Retina (tissue), 1 donor: ENCODE results near the gene CMIP.

ENCODE experiments used
- DNase-seq: peaks from one replicate; pipeline ENCODE4 v3.0.0-alpha.2; 2016

CMIP gene

GRCh38 chr16:81553814-81554675 lies 109.4 kb downstream of the CMIP start:
- no peak for DNase-seq

DNA sequence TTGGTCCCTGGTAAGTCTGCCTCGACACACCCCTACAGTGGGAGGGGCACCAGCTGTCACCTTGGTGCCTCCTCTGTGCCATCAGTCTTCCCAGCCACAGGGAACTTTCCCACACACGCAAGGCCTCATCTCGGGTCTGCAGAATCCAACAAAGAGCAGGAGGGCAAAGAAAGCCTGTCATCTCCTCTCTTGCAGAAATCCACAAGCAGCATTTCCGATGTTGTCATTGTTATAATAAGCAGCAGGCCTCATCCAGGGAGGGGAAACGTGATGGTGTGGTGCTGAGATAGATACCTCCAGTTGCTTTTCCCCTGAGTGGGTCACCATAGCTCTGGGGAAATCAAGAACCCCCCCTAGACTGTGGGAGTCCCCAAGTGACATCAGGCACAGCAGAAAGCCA lies 110.4 kb downstream of the CMIP start:
- no peak for DNase-seq

- DNase-seq: no peak
Measured at GRCh38 chr16:81555660-81556059, 111.1 kb downstream of the CMIP start.

- no peak for DNase-seq
Measured at GRCh38 chr16:81556715-81557284, 112.2 kb downstream of the CMIP start.

DNA sequence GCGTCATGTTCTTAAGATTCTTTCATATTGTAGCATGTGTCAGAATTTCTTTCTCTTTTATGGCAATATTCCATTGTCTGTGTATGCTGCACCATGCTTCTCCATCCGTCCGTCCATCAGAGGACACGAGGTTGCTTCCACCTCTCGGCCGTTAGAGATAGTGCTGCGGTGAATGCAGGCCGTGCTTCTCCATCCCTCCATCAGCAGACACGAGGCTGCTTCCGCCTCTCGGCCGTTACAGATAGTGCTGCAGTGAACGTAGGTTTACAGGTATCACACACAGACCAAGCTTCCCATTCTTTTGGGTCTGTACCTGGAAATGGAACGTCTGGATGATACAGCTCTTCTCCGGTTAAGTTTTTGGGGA lies 113.5 kb downstream of the CMIP start:
- no peak for DNase-seq

DNA sequence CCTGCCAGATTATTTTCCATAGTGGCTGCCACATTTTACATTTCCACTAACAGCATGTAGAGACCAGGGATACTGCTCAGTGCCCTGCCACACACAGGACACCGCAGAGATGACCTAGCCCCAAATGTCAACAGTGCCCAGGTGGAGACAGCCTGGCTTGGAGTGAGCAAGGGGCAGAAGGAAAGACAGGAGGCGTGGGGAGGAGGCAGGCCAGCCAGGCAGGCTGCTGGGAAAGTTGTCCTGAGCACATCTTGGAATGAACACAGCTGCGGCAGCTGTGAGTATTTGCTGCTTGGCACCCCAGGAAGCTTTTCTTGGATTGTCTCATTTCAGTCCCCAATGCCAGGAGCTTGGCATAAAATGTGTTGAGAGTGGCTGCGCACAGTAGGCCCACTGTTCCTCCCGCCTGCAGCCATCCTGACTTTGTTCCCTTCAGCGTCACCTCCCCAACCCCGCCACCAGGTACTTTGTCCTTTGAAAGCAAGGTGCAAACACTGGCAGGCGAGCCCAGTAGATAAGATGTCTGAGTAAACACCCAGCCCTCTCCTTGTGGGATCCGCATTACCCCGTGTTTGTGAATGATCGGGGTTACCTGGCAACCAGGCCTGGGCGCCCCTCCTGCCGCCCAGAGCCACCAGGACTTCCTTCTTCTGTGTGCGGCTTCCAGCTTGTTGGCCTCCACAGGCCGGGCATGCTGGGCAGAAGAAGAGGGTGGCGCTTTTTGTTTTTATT lies 114.0 kb downstream of the CMIP start:
- DNase-seq: no peak

DNA sequence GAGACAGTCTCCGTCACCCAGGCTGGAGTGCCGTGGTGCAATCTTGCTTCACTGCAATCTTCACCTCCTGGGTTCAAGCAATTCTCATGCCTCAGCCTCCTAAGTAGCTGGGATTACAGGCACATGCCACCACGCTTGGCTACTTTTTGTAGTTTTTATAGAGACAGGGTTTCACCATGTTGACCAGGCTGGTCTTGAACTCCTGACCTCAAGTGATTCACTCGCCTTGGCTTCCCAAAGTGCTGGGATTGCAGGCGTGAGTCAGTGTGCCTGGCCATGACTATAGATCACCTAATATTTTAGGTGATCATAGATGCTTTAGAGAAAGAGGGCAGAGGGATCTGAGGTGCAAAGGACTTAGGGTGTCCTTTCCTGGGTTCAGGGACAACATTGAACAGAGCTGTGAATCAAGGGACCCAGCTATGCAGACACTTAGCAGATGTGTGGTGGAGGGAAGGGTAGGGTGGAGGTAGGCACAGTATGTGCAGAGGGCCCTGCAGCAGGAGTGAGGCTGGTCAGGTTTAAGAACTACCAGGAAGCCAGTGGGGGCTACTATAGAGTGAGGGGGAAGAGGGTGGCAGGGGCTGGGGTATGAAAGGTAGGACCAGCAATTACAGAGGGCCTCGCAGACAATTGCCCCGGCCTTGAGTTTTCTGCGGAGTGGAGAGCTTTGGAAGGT lies 116.5 kb downstream of the CMIP start:
- no peak for DNase-seq

GRCh38 chr16:81562174-81562849 lies 117.7 kb downstream of the CMIP start:
- DNase-seq: no peak

DNA sequence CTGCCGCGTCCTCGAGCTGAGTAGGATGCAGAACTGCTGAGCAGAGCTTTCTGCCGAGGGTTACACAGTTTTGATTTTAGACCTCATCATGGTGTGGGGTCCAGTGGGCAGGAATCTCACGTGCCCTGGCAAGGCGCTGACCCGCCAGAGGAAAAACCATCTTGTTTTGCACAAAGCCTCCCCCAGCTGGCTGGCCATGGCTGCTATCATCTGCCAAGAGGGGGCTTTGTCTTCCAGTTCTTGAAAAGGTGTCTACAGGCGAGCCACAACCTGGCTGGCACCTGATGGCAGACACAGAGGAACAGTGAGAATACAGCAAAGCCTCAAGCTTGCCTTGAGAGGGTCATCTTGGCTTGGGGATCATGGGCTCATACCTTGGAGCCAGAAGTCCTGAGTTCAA lies 118.3 kb downstream of the CMIP start:
- no peak for DNase-seq

DNA sequence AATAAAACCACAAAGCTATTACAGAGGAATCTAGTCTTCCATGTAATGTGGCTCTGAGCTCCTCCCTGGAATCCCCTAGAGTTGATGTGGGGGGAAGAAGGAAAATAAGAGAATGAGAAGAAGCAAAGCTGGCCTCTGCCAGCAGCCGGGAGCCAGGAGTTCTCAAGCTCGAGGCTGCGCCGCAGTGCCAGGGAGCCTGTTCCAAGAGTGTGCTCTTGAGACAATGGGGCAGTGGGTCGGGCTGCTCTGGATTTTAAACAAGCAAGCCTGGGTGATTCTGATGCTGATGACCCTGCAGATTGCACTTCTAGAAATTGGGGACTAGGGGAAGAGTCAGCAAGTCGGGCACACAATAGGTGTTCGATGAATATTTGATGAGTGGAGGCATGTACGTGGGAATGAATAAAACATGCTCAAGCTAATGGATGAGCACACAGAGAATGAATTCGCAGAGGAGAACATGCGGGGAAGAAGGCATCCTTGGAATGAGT lies 119.9 kb downstream of the CMIP start:
- DNase-seq: peak; percentile 73

DNA sequence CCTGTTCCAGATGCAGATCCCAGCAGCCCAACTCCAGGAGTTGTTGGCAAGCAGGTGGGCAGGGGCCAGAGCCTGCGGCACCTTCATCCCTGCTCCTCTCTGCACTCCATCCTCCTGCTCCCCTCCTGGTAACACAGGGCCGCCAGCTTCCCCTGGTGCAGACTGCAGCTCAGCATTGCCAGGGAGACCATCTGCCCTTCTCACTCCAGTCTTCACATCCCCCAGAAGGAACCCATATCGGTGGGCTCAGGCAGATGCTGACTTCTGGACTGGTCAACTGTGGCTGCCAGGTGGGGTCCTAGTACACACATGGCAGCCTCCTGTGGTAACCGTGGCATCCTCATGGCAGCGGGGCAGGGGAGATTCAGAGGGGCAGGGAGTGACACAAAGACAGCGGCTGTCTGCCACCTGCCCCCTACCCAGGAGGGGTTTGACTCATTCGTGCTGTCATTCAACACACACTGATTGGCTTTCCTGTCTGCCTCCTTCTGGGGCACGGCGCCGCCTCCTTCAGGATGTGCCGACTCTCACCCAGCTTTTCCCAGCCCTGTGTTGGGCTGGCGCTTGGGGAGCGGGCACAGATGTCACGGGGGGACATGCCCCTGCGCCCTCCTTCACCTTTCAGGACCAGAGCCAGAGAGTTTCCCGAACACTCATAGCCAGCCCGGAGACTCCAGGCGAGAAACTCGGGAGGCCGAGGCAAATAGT lies 120.9 kb downstream of the CMIP start:
- DNase-seq: no peak

- DNase-seq: no peak
Measured at GRCh38 chr16:81566086-81567007, 121.7 kb downstream of the CMIP start.

DNA sequence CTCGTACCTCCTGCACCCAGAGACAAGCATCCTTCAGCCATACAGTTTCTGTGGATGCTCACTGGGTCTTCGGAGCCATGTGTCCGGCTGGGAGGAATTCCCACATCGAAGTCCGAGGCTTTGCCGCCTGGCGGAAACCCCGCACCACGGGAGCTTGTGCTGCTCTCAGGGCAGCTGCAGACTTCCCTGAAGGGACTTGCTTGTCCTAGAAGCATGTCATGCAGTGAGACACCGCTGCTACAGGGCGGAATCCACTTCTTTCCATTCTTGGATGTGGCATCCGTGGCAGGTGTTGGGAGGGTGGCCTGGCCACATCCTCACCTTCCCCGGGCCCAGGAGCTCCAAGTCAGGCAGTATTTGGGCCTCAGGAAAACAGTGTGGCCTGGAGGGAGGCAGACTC lies 122.5 kb downstream of the CMIP start:
- no peak for DNase-seq

DNA sequence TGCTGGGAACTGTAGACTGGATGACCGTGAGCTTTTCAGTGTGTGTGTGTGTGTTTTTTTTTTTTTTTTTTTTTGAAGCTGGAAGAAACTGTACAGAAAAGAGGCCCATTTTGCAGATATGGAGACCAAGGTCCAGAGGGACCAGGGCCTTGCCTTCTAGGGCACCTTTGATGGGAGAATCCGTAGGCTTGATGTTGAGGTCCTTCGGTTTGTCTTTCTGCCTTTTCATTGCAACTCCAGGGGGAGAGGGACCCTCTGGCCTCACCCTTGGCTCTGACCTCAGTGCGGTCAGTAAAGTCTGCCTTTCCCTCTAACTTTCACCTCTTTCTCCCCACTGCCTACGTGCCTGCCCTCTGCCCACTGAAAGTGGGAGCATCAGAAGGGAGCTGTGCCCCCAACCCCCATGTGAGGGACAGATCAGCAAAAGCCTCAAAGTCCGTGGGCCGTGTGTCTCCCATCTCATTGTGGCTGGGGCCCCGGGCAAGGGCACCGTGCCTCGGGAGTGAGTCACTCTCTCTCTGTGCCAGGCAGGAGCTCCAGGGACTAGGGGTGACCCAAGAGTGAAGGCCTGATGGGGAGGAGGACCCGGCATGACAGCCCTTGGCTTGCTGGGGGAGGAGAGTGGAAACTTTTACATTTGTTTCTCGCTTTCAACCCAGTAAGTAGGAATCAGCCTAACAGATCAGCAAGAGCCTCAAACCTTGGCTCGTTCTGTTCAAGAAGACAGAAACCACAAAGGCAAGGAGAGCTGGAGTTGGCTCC lies 123.6 kb downstream of the CMIP start:
- DNase-seq: no peak

DNA sequence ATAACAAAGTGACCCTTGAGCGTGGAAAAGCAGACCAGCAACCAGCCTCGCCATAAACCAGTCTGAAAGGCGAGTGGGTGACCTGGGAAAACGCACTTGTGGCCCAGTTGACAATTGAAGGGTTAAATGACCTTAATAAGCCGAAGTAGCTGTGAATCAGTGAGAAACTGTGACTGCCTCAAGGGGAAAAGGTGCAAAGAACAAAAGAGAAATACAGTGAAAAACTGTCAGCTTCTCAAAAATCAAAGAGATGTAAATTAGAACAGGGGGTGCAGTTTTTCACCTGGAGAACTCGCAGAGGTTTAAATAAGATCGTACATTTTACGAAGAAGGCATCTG lies 124.1 kb downstream of the CMIP start:
- no peak for DNase-seq

DNA sequence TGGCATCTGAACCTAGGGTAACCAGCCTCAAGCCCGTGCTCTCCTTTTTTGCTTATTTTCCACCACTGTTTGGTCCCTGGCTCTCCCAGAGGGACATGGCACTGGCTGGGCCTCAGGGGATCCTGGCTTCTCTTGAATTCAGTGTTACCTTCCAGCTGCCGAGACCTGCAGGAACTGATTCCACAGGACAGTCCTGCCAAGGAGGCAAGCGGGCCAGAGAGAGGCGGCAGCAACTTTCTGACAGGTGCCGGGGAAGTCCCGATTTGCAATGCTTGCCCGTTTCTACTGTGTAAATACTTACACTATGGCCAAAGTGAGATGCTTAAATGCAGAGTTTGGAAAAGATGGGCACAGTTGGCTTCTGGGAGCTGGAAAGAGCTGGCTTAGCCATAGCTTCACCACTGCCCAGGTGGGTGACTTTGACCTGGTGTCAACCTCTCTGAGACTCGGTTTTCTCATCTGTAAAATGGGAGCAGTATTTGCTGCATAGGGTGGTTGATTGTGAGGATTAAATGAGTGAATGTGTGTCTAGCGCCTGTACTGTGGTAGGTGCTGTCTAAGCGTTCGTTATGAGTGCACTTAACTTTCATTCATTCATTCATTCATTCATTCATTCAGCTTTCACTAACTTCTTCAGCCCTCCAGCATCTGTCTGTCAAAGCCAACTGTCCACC lies 124.9 kb downstream of the CMIP start:
- DNase-seq: no peak

DNA sequence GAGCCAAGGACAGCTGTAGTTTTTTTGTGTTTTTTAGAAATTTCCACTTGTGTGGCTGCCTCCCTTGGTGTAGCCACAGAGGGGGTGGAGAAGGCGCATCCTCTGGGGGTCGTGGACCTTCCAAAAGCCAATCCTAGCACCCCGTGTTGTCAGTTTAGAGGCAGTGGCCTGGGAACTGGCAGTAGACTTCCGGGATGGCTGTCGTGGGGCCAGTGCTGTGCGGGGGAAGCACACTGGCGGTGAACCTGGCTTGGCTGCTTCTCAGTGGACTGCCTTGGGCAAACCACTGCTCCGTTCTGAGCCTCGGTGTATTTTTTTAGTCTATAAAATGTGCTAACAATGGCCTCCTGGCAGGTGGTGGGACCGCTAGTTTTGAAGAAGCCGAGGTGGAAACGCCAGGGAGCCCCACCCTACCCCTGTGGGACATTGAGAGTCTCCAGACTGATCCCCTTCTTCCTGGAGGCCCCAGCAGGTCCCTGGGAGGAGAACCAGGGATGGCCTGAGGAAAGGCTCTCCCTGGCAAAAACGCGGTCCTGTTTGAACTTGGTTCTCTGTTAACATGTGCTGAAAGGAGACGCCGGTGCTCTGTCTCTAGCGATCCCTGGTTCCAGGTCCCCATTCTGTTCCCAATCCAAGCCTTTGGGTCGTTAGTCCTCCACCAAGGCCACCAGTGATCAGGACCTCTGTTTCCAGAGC lies 125.7 kb downstream of the CMIP start:
- no peak for DNase-seq

DNA sequence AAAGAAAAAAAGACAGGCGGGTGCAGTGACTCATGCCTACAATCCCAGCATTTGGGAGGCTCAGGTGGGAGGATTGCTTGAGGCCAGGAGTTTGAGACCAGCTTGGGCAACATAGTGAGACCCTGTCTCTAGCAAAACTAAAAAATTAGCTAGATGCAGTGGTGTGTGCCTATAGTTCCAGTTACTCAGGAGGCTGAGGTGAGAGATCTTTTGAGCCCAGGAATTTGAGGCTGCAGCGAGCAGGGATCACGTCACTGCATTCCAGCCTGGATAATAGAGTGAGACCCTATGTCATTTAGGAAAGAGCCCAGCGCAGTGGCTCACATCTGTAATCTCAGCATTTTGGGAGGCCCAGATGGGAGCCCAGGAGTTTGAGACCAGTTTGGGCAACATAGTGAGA lies 126.6 kb downstream of the CMIP start:
- DNase-seq: no peak
